K562 (cell line): ENCODE results near the gene CFAP251. TPM values are rescaled to one million over a fixed set of nuclear protein-coding genes. Genes with fewer than 3 reads are reported as not detected.
"Not testable (repeated sequence)": the region's sequence is repeated elsewhere in the genome, so short reads cannot be mapped to it uniquely, and the experiment has no call there.

Experiments
- ATAC-seq: fragments of 200-7000 bp; cut with Tn5 transposase; 3 replicates; pipeline ENCODE4 v1.9.1; 2020; ENCODE audit warnings: moderate library complexity
- BruUV-seq: library from RNA; stranded (reverse); fragments of 400-500 nt; replicated peaks from 2 replicates; lab custom pipeline; 2021; lab: Mats Ljungman, UMichigan
- CTCF ChIA-PET: fragments of 300-600 bp; formaldehyde crosslinking; extraction: SDS; loops from one replicate; lab custom pipeline; 2021; ENCODE audit warnings: low intra/inter-chr PET ratio; lab: Yijun Ruan, JAX
- POLR2A ChIA-PET: fragments of 300-600, 350-650 bp; sonication (Branson Sonifier 250); formaldehyde crosslinking; extraction: SDS; loops from one replicate; lab custom pipeline; 2021; ENCODE audit warnings: antibody characterized with exemption, inconsistent platforms; lab: Yijun Ruan, JAX
- DNase-seq, 4 experiments: peaks; one replicate each; pipeline versions ENCODE4 v3.0.0 to v3.0.0-alpha.2; 2011 to 2018; ENCODE audit warnings: low spot score in 3 of 4, mixed read lengths in 3 of 4; ENCODE audit errors: extremely low read depth in 1 of 4
- FAIRE-seq: peaks from 2 replicates; lab custom pipeline; 2011; peaks lifted over from hg19 to GRCh38; lab: Jason Lieb, UNC
- H2AFZ ChIP-seq: 2 replicates; pipeline ENCODE4 v1.6.0; 2011; ENCODE audit warnings: low read depth, low read length, control low read depth, inconsistent platforms
- H3K27ac ChIP-seq: fragments of 200-600 bp; 3 replicates; pipeline ENCODE4 v1.8.0; 2011; ENCODE audit warnings: low read depth, mild to moderate bottlenecking, control low read depth, inconsistent platforms, low read length, moderate library complexity, mixed read lengths; ENCODE audit errors: extremely low read depth
- H3K27me3 ChIP-seq, 2 experiments: fragments of 300-600 bp in 1 of 2; 2 replicates in 1 of 2; 3 replicates in 1 of 2; pipeline versions ENCODE4 v1.6.0 to v1.8.0; 2011; ENCODE audit warnings: inconsistent platforms in 2 of 2, low read length in 2 of 2, mild to moderate bottlenecking in 1 of 2, mixed read lengths in 1 of 2, moderate library complexity in 1 of 2; ENCODE audit not compliant: control insufficient read depth in 2 of 2, insufficient read depth in 2 of 2
- H3K36me3 ChIP-seq: fragments of 300-600 bp; 3 replicates; pipeline ENCODE4 v1.8.0; 2011; ENCODE audit warnings: mild to moderate bottlenecking, low read length, inconsistent platforms; ENCODE audit not compliant: control insufficient read depth, insufficient read depth
- H3K4me1 ChIP-seq, 2 experiments: fragments of 200-600 bp in 1 of 2; replicated peaks in 1 of 2; 2 replicates in 1 of 2; 3 replicates in 1 of 2; pipeline versions ENCODE4 v1.5.1 to v1.8.0; 2011; ENCODE audit warnings: inconsistent platforms in 2 of 2, low read length in 2 of 2, mild to moderate bottlenecking in 1 of 2, mixed read lengths in 1 of 2, moderate library complexity in 1 of 2; ENCODE audit not compliant: control insufficient read depth in 2 of 2, insufficient read depth in 2 of 2
- H3K4me2 ChIP-seq: 2 replicates; pipeline ENCODE4 v1.6.1; 2011; ENCODE audit warnings: low read length, control low read depth, inconsistent platforms, mixed read lengths; ENCODE audit not compliant: insufficient read depth
- H3K4me3 ChIP-seq: fragments of 200-600 bp; sonication (generic), shearing (Covaris generic); 2 replicates; pipeline ENCODE4 v1.5.1; 2016; ENCODE audit warnings: control low read depth, inconsistent platforms
- H3K79me2 ChIP-seq: fragments of 200-600 bp; 3 replicates; pipeline ENCODE4 v1.8.0; 2011; ENCODE audit warnings: low read length, inconsistent platforms; ENCODE audit not compliant: control insufficient read depth, insufficient read depth
- H3K9ac ChIP-seq, 2 experiments: 2 replicates each; pipeline versions ENCODE4 v1.6.0 to v1.6.1; 2011; ENCODE audit warnings: low read depth in 2 of 2, low read length in 2 of 2, control low read depth in 1 of 2, inconsistent platforms in 1 of 2, mild to moderate bottlenecking in 1 of 2, mixed read lengths in 1 of 2; ENCODE audit not compliant: insufficient read depth in 1 of 2
- H3K9me1 ChIP-seq: one replicate; pipeline ENCODE4 v1.6.0; 2011; ENCODE audit warnings: inconsistent platforms, mild to moderate bottlenecking, low read length, moderate library complexity; ENCODE audit not compliant: control insufficient read depth, insufficient read depth
- H3K9me3 ChIP-seq: replicated peaks from 2 replicates; pipeline ENCODE4 v1.5.1; 2011; ENCODE audit warnings: low read depth, low read length, inconsistent platforms; ENCODE audit not compliant: control insufficient read depth, insufficient read depth
- H4K20me1 ChIP-seq: replicated peaks from 2 replicates; pipeline ENCODE4 v1.6.1; 2011; ENCODE audit warnings: low read length, inconsistent platforms, mixed read lengths; ENCODE audit not compliant: control insufficient read depth, insufficient read depth
- RFX1 ChIP-seq: fragments of 450-650 bp; IDR thresholded peaks from 2 replicates; pipeline ENCODE4 v1.6.1; 2016; ENCODE audit warnings: mild to moderate bottlenecking, moderate library complexity
- ZNF121 ChIP-seq: sonication (generic); formaldehyde crosslinking; conservative IDR thresholded peaks from 2 replicates; pipeline ENCODE4 v1.8.0; 2022; ENCODE audit warnings: missing genetic modification reagents
- WGBS: fragments of 100-300 bp; shearing (Covaris generic); methylation state at CpG from one replicate; pipeline ENCODE4 v1.1.6; 2016; ENCODE audit warnings: low coverage, mixed read lengths; ENCODE audit not compliant: insufficient coverage; ENCODE audit errors: missing lambda C conversion rate; 5-methylcytosine and 5-hydroxymethylcytosine counted together
- in situ Hi-C: fragments of 300-500 bp; cut with MboI; formaldehyde crosslinking; loops from 4 replicates; pipeline ENCODE4 v1.15.0; 2018; ENCODE audit warnings: inconsistent platforms, mixed read lengths
- intact Hi-C: fragments of 100-400 bp; cut with micrococcal nuclease; formaldehyde crosslinking; loops from 2 replicates; pipeline ENCODE4 v1.14.2; 2022
- polyA plus RNA-seq, 8 experiments: library from polyadenylated mRNA; depleted of rRNA in 4 of 8; stranded (reverse) in 5 of 8; unstranded in 3 of 8; fragments of >200 nt; fragmentation: Nextera tagmentation in 2 of 8; fragmentation: Illumina TruSeq in 1 of 8; extraction: Ambion mirVana in 2 of 8; extraction: Trizol in 1 of 8; gene quantifications; 2 replicates each; pipeline versions ENCODE4 v1.2.1 to v1.2.3, GENCODE V29; 2011 to 2014; ENCODE audit warnings: inconsistent platforms in 1 of 8, missing spikeins in 1 of 8
- total RNA-seq, 7 experiments: library from RNA; depleted of rRNA in 6 of 7; stranded (reverse); fragments of >200 nt in 6 of 7; fragmentation: Illumina TruSeq in 2 of 7; extraction: Trizol in 2 of 7; gene quantifications; 2 replicates each; pipeline versions ENCODE4 v1.2.1 to v1.2.3, GENCODE V29; 2011 to 2021; ENCODE audit warnings: low replicate concordance in 1 of 7
- TF ChIP-seq, protein P1 (sequence below): sonication (generic); formaldehyde crosslinking; IDR thresholded peaks from 2 replicates; pipeline ENCODE4 v1.8.1; 2023; ENCODE audit warnings: mild to moderate bottlenecking, missing genetic modification reagents

CFAP251 gene
- total and polyA plus RNA-seq, 9 of the 15 experiments (the other 6 are each of a cell fraction or from before 2014, with no cell fraction given), result 16.6 to 31.0 (median 19.1) TPM

GRCh38 chr12:121917950-121918678, at the start of gene CFAP251 (continued):
- TF ChIP-seq, protein P1, sequence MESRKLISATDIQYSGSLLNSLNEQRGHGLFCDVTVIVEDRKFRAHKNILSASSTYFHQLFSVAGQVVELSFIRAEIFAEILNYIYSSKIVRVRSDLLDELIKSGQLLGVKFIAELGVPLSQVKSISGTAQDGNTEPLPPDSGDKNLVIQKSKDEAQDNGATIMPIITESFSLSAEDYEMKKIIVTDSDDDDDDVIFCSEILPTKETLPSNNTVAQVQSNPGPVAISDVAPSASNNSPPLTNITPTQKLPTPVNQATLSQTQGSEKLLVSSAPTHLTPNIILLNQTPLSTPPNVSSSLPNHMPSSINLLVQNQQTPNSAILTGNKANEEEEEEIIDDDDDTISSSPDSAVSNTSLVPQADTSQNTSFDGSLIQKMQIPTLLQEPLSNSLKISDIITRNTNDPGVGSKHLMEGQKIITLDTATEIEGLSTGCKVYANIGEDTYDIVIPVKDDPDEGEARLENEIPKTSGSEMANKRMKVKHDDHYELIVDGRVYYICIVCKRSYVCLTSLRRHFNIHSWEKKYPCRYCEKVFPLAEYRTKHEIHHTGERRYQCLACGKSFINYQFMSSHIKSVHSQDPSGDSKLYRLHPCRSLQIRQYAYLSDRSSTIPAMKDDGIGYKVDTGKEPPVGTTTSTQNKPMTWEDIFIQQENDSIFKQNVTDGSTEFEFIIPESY (CRISPR knock-in tag), result peak; percentile 50; the same call in 1 of the 2 replicates
- TF ChIP-seq RFX1, result peak; percentile 53

GRCh38 chr12:121869229-121869628, 49.2 kb upstream of the CFAP251 start:
- ATAC-seq, H3K36me3 ChIP-seq, H3K4me3 ChIP-seq, H4K20me1 ChIP-seq, H3K9ac ChIP-seq, FAIRE-seq, H3K79me2 ChIP-seq, BruUV-seq, in situ Hi-C loops, DNase-seq, CTCF ChIA-PET, intact Hi-C loops, H2AFZ ChIP-seq, H3K27me3 ChIP-seq, H3K9me1 ChIP-seq, H3K4me2 ChIP-seq, H3K9me3 ChIP-seq, H3K27ac ChIP-seq: not testable (repeated sequence)
- H3K4me1 ChIP-seq, result peaks cover 5 to 11% of the 10 kb centered on the region in 2 experiments
- 61% methylated on average over 7 of the region's 8 CpGs for WGBS
- peak; percentile 69 for TF ChIP-seq ZNF121
- POLR2A ChIA-PET, result interaction anchor here (2.1 kb wide), 1 partner anchor 8 kb away, joined by 9 read pairs; no protein-coding TSS in a partner anchor
